GM12865 (cell line): ENCODE measurements around the gene TTC8.

ENCODE experiments used
- DNase-seq: peaks from one replicate; pipeline ENCODE4 v3.0.0; 2010; ENCODE audit warnings: low read depth
- H3K4me3 ChIP-seq: 2 replicates; pipeline ENCODE4 v1.5.1; 2011; ENCODE audit warnings: mild to moderate bottlenecking, low read depth, low read length, control low read depth
- TF ChIP-seq, protein P1 (sequence below): IDR thresholded peaks from 2 replicates; pipeline ENCODE4 v1.5.1; 2011; ENCODE audit warnings: low read length, control low read depth, low read depth, inconsistent platforms; ENCODE audit not compliant: insufficient read depth; ENCODE audit errors: missing control alignments

Gene TTC8

DNA sequence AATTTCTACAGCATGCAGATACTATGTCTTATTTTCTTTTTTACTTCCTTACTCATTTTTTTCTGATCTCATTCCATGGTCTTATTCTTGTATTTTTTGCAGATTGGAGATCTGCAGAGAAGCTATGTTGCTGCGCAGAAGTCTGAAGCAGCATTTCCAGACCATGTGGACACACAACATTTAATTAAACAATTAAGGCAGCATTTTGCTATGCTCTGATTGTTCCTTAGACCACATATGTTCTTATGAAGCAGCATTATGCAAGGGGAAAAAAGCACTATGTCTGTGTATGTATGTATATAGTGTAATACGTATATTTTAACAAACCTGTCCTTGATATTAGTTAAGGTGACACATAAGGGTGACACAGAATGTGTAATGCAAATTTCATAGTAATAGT is 52.7 kb downstream of the TTC8 start:
- DNase-seq = no peak
- TF ChIP-seq, protein P1, sequence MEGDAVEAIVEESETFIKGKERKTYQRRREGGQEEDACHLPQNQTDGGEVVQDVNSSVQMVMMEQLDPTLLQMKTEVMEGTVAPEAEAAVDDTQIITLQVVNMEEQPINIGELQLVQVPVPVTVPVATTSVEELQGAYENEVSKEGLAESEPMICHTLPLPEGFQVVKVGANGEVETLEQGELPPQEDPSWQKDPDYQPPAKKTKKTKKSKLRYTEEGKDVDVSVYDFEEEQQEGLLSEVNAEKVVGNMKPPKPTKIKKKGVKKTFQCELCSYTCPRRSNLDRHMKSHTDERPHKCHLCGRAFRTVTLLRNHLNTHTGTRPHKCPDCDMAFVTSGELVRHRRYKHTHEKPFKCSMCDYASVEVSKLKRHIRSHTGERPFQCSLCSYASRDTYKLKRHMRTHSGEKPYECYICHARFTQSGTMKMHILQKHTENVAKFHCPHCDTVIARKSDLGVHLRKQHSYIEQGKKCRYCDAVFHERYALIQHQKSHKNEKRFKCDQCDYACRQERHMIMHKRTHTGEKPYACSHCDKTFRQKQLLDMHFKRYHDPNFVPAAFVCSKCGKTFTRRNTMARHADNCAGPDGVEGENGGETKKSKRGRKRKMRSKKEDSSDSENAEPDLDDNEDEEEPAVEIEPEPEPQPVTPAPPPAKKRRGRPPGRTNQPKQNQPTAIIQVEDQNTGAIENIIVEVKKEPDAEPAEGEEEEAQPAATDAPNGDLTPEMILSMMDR = no peak
- no peak overlapping the region for H3K4me3 ChIP-seq

DNA sequence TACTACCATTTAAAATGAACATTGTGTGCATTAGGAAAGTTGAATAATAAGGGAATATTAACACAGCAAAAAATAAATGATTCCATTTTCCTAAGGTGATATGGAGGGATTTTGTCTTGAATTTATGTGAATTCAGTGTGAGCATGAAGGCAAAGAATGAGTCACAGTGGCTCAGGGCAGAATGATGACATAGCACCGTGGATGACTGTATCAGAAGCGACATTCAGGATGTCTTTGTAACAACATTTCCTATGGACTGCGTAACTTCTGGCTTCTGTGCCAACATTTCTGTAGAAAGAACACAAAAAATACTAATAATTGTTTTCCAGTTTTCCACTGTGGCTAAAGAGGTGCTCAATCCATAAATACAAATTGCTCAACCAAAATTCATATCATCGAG is 54.6 kb downstream of the TTC8 start:
- H3K4me3 ChIP-seq = no peak overlapping the region
- DNase-seq = no peak
- TF ChIP-seq, protein P1 = no peak

GRCh38 chr14:88882236-88882635 is 57.8 kb downstream of the TTC8 start:
- TF ChIP-seq, protein P1 = no peak
- DNase-seq = no peak
- H3K4me3 ChIP-seq = no peak overlapping the region

- no peak overlapping the region for H3K4me3 ChIP-seq
- no peak for DNase-seq
- TF ChIP-seq, protein P1 = no peak
These were observed 70.7 kb downstream of the TTC8 start for GRCh38 chr14:88895116-88895515.

DNA sequence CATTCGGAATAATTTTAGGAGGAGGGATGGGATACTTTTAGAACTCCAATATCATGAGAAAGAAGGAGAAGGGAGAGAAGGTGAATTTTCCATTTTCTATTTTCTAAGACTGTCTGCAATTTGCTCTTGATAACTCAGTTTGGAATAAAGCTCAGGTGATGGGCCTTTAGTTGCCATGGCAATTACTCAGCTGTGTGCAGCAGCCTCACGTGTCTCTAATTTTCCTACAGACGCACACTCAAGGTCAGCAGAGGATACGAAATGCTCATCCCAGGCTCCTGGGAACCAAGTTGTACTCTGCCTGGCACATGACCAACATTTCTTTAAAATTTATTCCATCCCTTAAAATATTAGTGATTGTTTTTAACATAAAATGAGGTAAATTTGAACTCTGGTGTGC is 76.7 kb downstream of the TTC8 start:
- H3K4me3 ChIP-seq = no peak overlapping the region
- DNase-seq = no peak
- TF ChIP-seq, protein P1 = no peak

DNA sequence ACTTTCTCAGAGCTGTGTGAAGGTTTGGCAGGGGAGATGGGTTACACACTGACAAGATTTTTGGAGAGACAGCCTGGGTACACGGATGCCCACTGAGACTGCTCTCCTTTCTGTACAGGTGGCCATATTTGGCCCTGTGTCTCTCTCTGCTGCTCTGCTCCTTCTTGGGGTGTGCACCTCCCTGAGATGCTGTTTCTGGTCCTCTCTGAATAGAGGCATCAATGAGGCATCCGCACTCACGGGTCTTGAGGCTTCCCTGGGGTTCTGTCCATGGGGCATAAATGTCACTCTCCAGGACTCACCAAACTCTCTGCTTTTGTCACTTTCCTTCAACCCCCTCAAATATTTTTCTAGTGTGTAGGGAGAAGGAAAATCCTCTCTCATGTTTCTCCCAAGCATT is 77.5 kb downstream of the TTC8 start:
- DNase-seq = no peak
- H3K4me3 ChIP-seq = no peak overlapping the region
- TF ChIP-seq, protein P1 = no peak

GRCh38 chr14:88902850-88903249 is 78.4 kb downstream of the TTC8 start:
- DNase-seq = no peak
- TF ChIP-seq, protein P1 = no peak
- no peak overlapping the region for H3K4me3 ChIP-seq
